Subcutaneous abdominal adipose tissue (tissue), 5 donors: ENCODE results near the gene KLHL13.
"Not testable (repeated sequence)": the region's sequence is repeated elsewhere in the genome, so short reads cannot be mapped to it uniquely, and the experiment has no call there.

ENCODE experiments used
- H3K27ac ChIP-seq: one replicate; pipeline ENCODE4 v1.7.0; 2013; ENCODE audit warnings: low read depth, mild to moderate bottlenecking, inconsistent platforms, low read length, moderate library complexity
- H3K27me3 ChIP-seq, 5 donors: one replicate each; pipeline ENCODE4 v1.7.0; 2013; ENCODE audit warnings: low read length in 5 of 5, inconsistent platforms in 1 of 5; ENCODE audit not compliant: control insufficient read depth in 5 of 5, insufficient read depth in 4 of 5
- H3K36me3 ChIP-seq, 5 donors: one replicate each; pipeline ENCODE4 v1.7.0; 2013; ENCODE audit warnings: low read length in 5 of 5; ENCODE audit not compliant: control insufficient read depth in 5 of 5, insufficient read depth in 5 of 5
- H3K4me1 ChIP-seq, 5 donors: one replicate each; pipeline ENCODE4 v1.7.0; 2013; ENCODE audit warnings: low read length in 5 of 5, mild to moderate bottlenecking in 3 of 5, moderate library complexity in 1 of 5; ENCODE audit not compliant: control insufficient read depth in 5 of 5, insufficient read depth in 5 of 5
- H3K4me3 ChIP-seq, 5 donors: one replicate each; pipeline ENCODE4 v1.7.0; 2013; ENCODE audit warnings: low read length in 5 of 5, low read depth in 1 of 5
- H3K9ac ChIP-seq, 5 donors: one replicate each; pipeline ENCODE4 v1.7.0; 2013; ENCODE audit warnings: low read length in 5 of 5, mild to moderate bottlenecking in 4 of 5, moderate library complexity in 3 of 5
- H3K9me3 ChIP-seq, 5 donors: one replicate each; pipeline ENCODE4 v1.7.0; 2013; ENCODE audit warnings: low read length in 5 of 5; ENCODE audit not compliant: control insufficient read depth in 5 of 5
- donor health status: healthy.
- donor health status: healthy.
- donor health status: healthy.
- donor health status: healthy.
- donor health status: healthy.

KLHL13 gene

DNA sequence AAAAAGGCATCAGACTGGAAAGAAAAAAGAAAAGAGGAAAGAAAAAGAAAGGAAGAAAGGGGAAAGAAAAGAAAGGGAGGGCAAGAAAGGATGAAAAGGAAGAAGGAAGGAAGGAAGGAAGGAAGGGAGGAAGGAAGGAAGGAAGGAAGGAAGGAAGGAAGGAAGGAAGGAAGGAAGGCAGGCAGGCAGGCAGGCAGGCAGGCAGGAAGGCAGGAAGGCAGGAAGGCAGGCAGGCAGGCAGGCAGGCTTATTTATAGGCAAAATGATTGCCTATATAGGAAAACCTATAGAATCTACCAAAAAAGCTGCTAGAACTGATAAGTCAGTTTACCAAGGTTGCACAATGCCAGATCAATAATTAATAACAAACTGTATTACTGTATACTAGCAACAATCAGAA lies 186.5 kb downstream of the KLHL13 start:
- not testable (repeated sequence) for H3K9me3 ChIP-seq, H3K4me3 ChIP-seq, H3K4me1 ChIP-seq, H3K27me3 ChIP-seq, H3K27ac ChIP-seq, H3K36me3 ChIP-seq, H3K9ac ChIP-seq

GRCh38 chrX:117919755-117920154 lies 196.9 kb downstream of the KLHL13 start:
- Histone ChIP-seq H3K9me3 (no peaks in the 10 kb centered on the region), H3K27me3 (no peaks in the 10 kb centered on the region), H3K4me3 (no peak overlapping the region), H3K9ac (no peak overlapping the region), H3K36me3 (no peaks in the 10 kb centered on the region), H3K4me1 (no peaks in the 10 kb centered on the region), H3K27ac (no peak overlapping the region)

- Histone ChIP-seq H3K9ac (no peak overlapping the region), H3K9me3 (no peaks in the 10 kb centered on the region), H3K4me1 (no peaks in the 10 kb centered on the region), H3K27ac (no peak overlapping the region), H3K4me3 (no peak overlapping the region), H3K36me3 (no peaks in the 10 kb centered on the region), H3K27me3 (peaks cover 0 to 3% (median 0%) of the 10 kb centered on the region in 5 donors)
Measured at GRCh38 chrX:117910216-117910615, 206.4 kb downstream of the KLHL13 start.

DNA sequence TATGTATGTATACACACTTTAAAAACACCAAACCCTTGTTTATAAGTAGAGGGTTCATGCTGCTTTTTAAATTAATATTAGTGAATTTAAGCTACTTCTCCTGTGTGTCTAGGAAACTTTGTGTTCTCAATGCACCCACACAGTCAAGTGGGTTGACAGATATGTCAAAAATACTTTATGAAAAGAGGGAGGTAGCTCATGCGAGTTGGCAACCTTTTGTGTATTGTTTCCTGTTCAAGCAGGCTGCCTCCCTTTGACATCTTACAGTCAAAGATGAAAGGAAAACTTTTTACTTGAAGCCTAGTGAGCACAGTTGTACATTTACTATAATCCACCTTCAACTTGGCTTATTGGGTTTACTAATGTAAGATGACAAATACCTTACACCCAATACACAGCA lies 218.4 kb downstream of the KLHL13 start:
- no peaks in the 10 kb centered on the region for H3K4me1 ChIP-seq
- H3K27me3 ChIP-seq = no peaks in the 10 kb centered on the region
- H3K27ac ChIP-seq = no peak overlapping the region
- no peak overlapping the region for H3K4me3 ChIP-seq
- no peaks in the 10 kb centered on the region for H3K9me3 ChIP-seq
- H3K9ac ChIP-seq = no peak overlapping the region
- no peaks in the 10 kb centered on the region for H3K36me3 ChIP-seq

GRCh38 chrX:117895418-117895817 lies 221.2 kb downstream of the KLHL13 start:
- Histone ChIP-seq H3K27ac (no peak overlapping the region), H3K4me1 (no peaks in the 10 kb centered on the region), H3K9me3 (no peaks in the 10 kb centered on the region), H3K9ac (no peak overlapping the region), H3K27me3 (peaks cover 0 to 3% (median 0%) of the 10 kb centered on the region in 5 donors), H3K4me3 (no peak overlapping the region), H3K36me3 (no peaks in the 10 kb centered on the region)

GRCh38 chrX:117892469-117892868 lies 224.1 kb downstream of the KLHL13 start:
- Histone ChIP-seq H3K9me3 (no peaks in the 10 kb centered on the region), H3K9ac (no peak overlapping the region), H3K27ac (no peak overlapping the region), H3K27me3 (peaks cover 0 to 3% (median 0%) of the 10 kb centered on the region in 5 donors), H3K4me1 (no peaks in the 10 kb centered on the region), H3K36me3 (no peaks in the 10 kb centered on the region), H3K4me3 (no peak overlapping the region)

DNA sequence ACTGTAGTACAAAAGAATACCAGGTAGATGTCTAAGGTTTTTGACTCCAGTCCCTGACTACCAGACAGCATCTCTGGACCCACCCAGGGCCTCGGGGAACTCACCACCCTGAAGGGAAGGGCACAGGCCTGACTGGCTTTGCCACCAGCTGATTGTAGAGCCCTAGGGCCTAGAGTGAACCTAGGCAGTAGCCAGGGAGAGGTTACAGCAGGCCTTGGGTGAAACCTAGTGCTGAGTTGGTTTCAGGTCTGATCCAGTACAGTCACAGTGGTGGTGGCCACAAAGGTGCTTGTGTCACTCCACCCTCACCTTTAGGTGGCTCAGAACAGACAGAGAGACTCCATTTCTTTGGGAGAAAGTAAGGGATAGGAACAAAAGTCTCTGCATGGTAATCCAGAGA lies 244.8 kb downstream of the KLHL13 start:
- no peak overlapping the region for H3K4me3 ChIP-seq
- H3K36me3 ChIP-seq = no peaks in the 10 kb centered on the region
- H3K27me3 ChIP-seq = no peaks in the 10 kb centered on the region
- no peak overlapping the region for H3K9ac ChIP-seq
- no peaks in the 10 kb centered on the region for H3K4me1 ChIP-seq
- peaks cover 0 to 11% (median 2%) of the 10 kb centered on the region in 5 donors for H3K9me3 ChIP-seq
- no peak overlapping the region for H3K27ac ChIP-seq

GRCh38 chrX:117860517-117860916 lies 256.1 kb downstream of the KLHL13 start:
- Histone ChIP-seq H3K36me3 (no peaks in the 10 kb centered on the region), H3K4me1 (no peaks in the 10 kb centered on the region), H3K9me3 (no peaks in the 10 kb centered on the region), H3K27ac (no peak overlapping the region), H3K27me3 (no peaks in the 10 kb centered on the region), H3K9ac (no peak overlapping the region), H3K4me3 (no peak overlapping the region)

GRCh38 chrX:117854806-117855205 lies 261.8 kb downstream of the KLHL13 start:
- Histone ChIP-seq H3K4me3 (no peak overlapping the region), H3K36me3 (no peaks in the 10 kb centered on the region), H3K9me3 (no peaks in the 10 kb centered on the region), H3K4me1 (no peaks in the 10 kb centered on the region), H3K9ac (no peak overlapping the region), H3K27ac (no peak overlapping the region), H3K27me3 (no peaks in the 10 kb centered on the region)

- Histone ChIP-seq H3K27me3 (no peaks in the 10 kb centered on the region), H3K36me3 (no peaks in the 10 kb centered on the region), H3K4me3 (no peak overlapping the region), H3K9ac (no peak overlapping the region), H3K9me3 (no peaks in the 10 kb centered on the region), H3K27ac (no peak overlapping the region), H3K4me1 (no peaks in the 10 kb centered on the region)
Measured at GRCh38 chrX:117851025-117851424, 265.6 kb downstream of the KLHL13 start.
